C1 segment of cervical spinal cord (tissue), 14 donors: ENCODE results near the gene WDFY3.

ENCODE experiments used
- DNase-seq, 14 donors: peaks; one replicate each; lab custom pipeline; 2025; lab: John Stamatoyannopoulos, UW

The WDFY3 gene

GRCh38 chr4:84912741-84913140, 53.7 kb downstream of the WDFY3 start:
- DNase-seq = no peak

GRCh38 chr4:84908876-84909275, 57.6 kb downstream of the WDFY3 start:
- DNase-seq = no peak

GRCh38 chr4:84907145-84907544, 59.3 kb downstream of the WDFY3 start:
- DNase-seq = no peak

GRCh38 chr4:84905646-84906045, 60.8 kb downstream of the WDFY3 start:
- peak in 1 of 14 donors; percentile 47 for DNase-seq

GRCh38 chr4:84901740-84902281, 64.7 kb downstream of the WDFY3 start:
- no peak for DNase-seq

GRCh38 chr4:84901173-84901572, 65.3 kb downstream of the WDFY3 start:
- no peak for DNase-seq

GRCh38 chr4:84899616-84900015, 66.9 kb downstream of the WDFY3 start:
- DNase-seq = no peak

GRCh38 chr4:84897516-84897915, 69.0 kb downstream of the WDFY3 start:
- DNase-seq = no peak

- no peak for DNase-seq
Measured at GRCh38 chr4:84895283-84895682, 71.2 kb downstream of the WDFY3 start.

GRCh38 chr4:84894621-84895020, 71.9 kb downstream of the WDFY3 start:
- no peak for DNase-seq

- no peak for DNase-seq
Measured at GRCh38 chr4:84892950-84893349, 73.5 kb downstream of the WDFY3 start.

- DNase-seq = no peak
Measured at GRCh38 chr4:84887824-84888223, 78.7 kb downstream of the WDFY3 start.

- DNase-seq = no peak
Measured at GRCh38 chr4:84879651-84880200, 86.8 kb downstream of the WDFY3 start.

- DNase-seq = no peak
Measured at GRCh38 chr4:84878546-84878945, 87.9 kb downstream of the WDFY3 start.

GRCh38 chr4:84878090-84878489, 88.4 kb downstream of the WDFY3 start:
- DNase-seq = no peak

GRCh38 chr4:84877051-84877833, 89.2 kb downstream of the WDFY3 start:
- no peak for DNase-seq

- no peak for DNase-seq
Measured at GRCh38 chr4:84875636-84876371, 90.7 kb downstream of the WDFY3 start.

- DNase-seq = no peak
Measured at GRCh38 chr4:84874619-84875018, 91.9 kb downstream of the WDFY3 start.

GRCh38 chr4:84870398-84871163, 95.9 kb downstream of the WDFY3 start:
- DNase-seq = no peak

GRCh38 chr4:84866295-84866694, 100.2 kb downstream of the WDFY3 start:
- no peak for DNase-seq

- DNase-seq = no peak
Measured at GRCh38 chr4:84865600-84865999, 100.9 kb downstream of the WDFY3 start.

GRCh38 chr4:84862064-84862463, 104.4 kb downstream of the WDFY3 start:
- peak in 1 of 14 donors; percentile 27 for DNase-seq
